Islet precursor cell (in vitro differentiated cells): ENCODE results near the gene TRIM46.
"Not testable (repeated sequence)": the region's sequence is repeated elsewhere in the genome, so short reads cannot be mapped to it uniquely, and the experiment has no call there.

Experiments
- DNase-seq: peaks from one replicate; pipeline ENCODE4 v3.0.0-alpha.2; 2018

The TRIM46 gene

GRCh38 chr1:155189926-155190325 lies 16.3 kb downstream of the TRIM46 start:
- DNase-seq: not testable (repeated sequence)

- DNase-seq: no peak
These were observed 18.3 kb downstream of the TRIM46 start for GRCh38 chr1:155191904-155192303.

GRCh38 chr1:155192346-155193274 lies 19.0 kb downstream of the TRIM46 start:
- no peak for DNase-seq

GRCh38 chr1:155193275-155193990 lies 19.8 kb downstream of the TRIM46 start:
- peak; percentile 98 for DNase-seq

- DNase-seq: not testable (repeated sequence)
These were observed 20.3 kb downstream of the TRIM46 start for GRCh38 chr1:155193991-155194240.

GRCh38 chr1:155195201-155196102 lies 21.8 kb downstream of the TRIM46 start:
- no peak for DNase-seq

- DNase-seq: no peak
These were observed 22.6 kb downstream of the TRIM46 start for GRCh38 chr1:155196103-155196892.

GRCh38 chr1:155196893-155197638 lies 23.4 kb downstream of the TRIM46 start:
- no peak for DNase-seq

- no peak for DNase-seq
These were observed 24.4 kb downstream of the TRIM46 start for GRCh38 chr1:155197901-155198546.

GRCh38 chr1:155198547-155198906 lies 24.9 kb downstream of the TRIM46 start:
- DNase-seq: no peak

GRCh38 chr1:155199792-155200191 lies 26.1 kb downstream of the TRIM46 start:
- no peak for DNase-seq

GRCh38 chr1:155200920-155201319 lies 27.3 kb downstream of the TRIM46 start:
- DNase-seq: no peak

- DNase-seq: no peak
These were observed 28.5 kb downstream of the TRIM46 start for GRCh38 chr1:155202198-155202597.

GRCh38 chr1:155202731-155203515 lies 29.3 kb downstream of the TRIM46 start:
- no peak for DNase-seq

GRCh38 chr1:155205035-155205434 lies 31.4 kb downstream of the TRIM46 start:
- DNase-seq: no peak

- DNase-seq: no peak
These were observed 32.4 kb downstream of the TRIM46 start for GRCh38 chr1:155205969-155206593.

GRCh38 chr1:155206891-155207805 lies 33.5 kb downstream of the TRIM46 start:
- DNase-seq: peak; percentile 91

GRCh38 chr1:155207806-155208540 lies 34.3 kb downstream of the TRIM46 start, which contains the start of gene THBS3:
Gene THBS3 (minus strand): TSS chr1:155207897. CDS start chr1:155207876, 21 bp downstream.
- peak; percentile 83 for DNase-seq
